ENCODE measurements around the gene PDCD2L. TPM values are rescaled to one million over a fixed set of nuclear protein-coding genes. Genes with fewer than 3 reads are reported as not detected.
A peak's percentile ranks its signal among the peaks of the same experiment; 100 is the strongest.
"Not testable (repeated sequence)": the region's sequence is repeated elsewhere in the genome, so short reads cannot be mapped to it uniquely, and the experiment has no call there.

Gene PDCD2L
- total and polyA plus RNA-seq, 12 donors = 7.6 to 26.1 (median 12.9) TPM

DNA sequence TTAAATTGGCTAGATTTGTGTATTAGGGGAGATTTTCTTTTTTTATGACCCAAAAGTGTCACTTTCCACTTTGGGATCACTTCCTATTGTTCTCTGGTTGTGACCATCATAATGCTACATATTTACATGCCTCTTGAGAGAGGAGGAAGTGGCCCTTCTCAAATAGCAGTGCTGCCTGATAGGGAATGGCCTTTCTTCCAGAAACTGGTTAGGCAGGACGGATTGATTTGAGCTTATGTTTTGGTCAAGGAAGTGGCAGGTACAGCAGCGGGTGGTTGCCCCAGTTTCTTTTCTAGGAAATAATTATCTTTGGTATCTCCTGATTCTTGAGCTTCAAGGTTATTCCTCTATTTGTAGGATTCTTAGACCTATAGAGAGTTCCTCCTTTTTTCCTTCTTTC is 55.4 kb downstream of the PDCD2L start:
- TF ChIP-seq POLR2A (IDR thresholded peaks at IDR 0.05) = no peak
- DNase-seq = no peak
- Histone ChIP-seq H3K27ac (no peak overlapping the region), H3K27me3 (no peaks in the 10 kb centered on the region), H3K36me3 (replicated peaks in 1 of 2) (peaks cover 0 to 74% of the 10 kb centered on the region in 2 donors), H3K4me3 (no peak overlapping the region), H3K9me3 (replicated peaks in 1 of 3) (no peaks in the 10 kb centered on the region), H3K4me1 (replicated peaks in 1 of 2) (peaks cover 6 to 10% of the 10 kb centered on the region in 2 donors)
- WGBS, 4 donors = 84 to 89% (median 85%) methylated on average over 2 of the region's 2 CpGs
- intact Hi-C loops (cut with DNase I) = no loop called here

DNA sequence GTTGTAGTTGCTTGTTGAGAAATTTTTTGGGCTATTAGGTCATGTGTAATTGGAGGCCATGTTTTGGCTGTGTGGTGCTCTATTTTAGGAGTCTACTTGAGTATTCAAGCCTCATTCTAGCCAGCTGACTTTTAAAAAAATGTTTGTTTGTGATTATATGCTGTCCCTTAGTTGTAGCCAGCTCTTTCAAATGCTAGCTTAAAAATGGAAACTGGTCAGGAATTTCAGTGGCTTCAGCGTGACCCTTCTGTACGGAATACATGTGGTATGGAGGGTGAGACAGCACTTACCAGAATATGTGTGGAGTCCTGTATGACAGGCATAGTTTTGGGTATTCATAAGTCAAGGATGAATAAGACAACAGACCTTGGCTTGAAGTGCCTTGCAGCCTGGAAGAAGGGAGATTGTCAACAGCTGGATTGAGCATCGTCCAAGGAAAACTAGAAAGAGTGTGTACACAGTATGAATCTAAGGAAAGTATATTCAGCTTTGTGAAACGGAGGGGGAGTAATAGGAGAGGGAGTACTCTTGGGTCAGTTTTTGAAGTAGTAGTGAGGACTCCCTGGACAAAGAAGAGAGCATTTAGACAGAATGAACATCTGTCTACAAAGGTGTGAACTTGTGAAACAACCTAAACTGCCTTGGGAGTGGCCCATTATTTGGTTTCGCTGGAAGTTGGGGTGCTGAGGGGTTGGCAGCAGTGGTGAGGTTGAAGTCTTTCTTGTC is 57.3 kb downstream of the PDCD2L start:
- TF ChIP-seq, protein P1, sequence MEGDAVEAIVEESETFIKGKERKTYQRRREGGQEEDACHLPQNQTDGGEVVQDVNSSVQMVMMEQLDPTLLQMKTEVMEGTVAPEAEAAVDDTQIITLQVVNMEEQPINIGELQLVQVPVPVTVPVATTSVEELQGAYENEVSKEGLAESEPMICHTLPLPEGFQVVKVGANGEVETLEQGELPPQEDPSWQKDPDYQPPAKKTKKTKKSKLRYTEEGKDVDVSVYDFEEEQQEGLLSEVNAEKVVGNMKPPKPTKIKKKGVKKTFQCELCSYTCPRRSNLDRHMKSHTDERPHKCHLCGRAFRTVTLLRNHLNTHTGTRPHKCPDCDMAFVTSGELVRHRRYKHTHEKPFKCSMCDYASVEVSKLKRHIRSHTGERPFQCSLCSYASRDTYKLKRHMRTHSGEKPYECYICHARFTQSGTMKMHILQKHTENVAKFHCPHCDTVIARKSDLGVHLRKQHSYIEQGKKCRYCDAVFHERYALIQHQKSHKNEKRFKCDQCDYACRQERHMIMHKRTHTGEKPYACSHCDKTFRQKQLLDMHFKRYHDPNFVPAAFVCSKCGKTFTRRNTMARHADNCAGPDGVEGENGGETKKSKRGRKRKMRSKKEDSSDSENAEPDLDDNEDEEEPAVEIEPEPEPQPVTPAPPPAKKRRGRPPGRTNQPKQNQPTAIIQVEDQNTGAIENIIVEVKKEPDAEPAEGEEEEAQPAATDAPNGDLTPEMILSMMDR (IDR thresholded peaks at IDR 0.05) = no peak
- TF ChIP-seq POLR2A (IDR thresholded peaks at IDR 0.05) = no peak
- H3K9me3 ChIP-seq (replicated peaks in 1 of 3) = no peaks in the 10 kb centered on the region
- no peak for DNase-seq
- peaks cover 0 to 90% of the 10 kb centered on the region in 2 donors for H3K36me3 ChIP-seq (replicated peaks in 1 of 2)
- intact Hi-C loops (cut with DNase I) = no loop called here
- WGBS, 4 donors = 75 to 78% (median 76%) methylated on average over 5 of the region's 5 CpGs
- H3K4me3 ChIP-seq = no peak overlapping the region
- peak overlapping the region in 2 of 5 donors; percentile 37 to 40 for H3K27ac ChIP-seq
- no peaks in the 10 kb centered on the region for H3K27me3 ChIP-seq
- H3K4me1 ChIP-seq (replicated peaks in 1 of 2) = peaks cover 6 to 10% of the 10 kb centered on the region in 2 donors

DNA sequence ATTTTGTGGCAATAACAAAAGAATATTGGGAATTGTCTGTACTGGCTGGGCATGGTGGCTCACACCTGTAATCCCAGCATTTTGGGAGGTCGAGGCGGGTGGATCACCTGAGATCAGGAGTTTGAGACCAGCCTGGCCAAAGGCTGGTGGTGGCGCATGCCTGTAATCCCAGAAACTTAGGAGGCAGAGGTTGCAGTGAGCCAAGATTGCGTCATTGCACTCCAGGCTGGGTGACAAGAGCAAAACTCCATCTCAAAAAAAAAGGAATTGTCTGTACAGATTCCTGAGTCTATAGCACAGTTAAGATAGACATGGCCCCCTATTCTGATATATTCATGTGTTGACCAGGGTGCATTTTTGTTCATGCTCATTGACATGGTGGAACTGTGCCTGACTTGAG is 60.6 kb downstream of the PDCD2L start:
- Histone ChIP-seq H3K36me3 (replicated peaks in 1 of 2) (peaks cover 0 to 90% of the 10 kb centered on the region in 2 donors), H3K4me1 (replicated peaks in 1 of 2) (peaks cover 6 to 10% of the 10 kb centered on the region in 2 donors)
- intact Hi-C loops (cut with DNase I); H3K4me3 ChIP-seq; H3K27ac ChIP-seq; DNase-seq; H3K27me3 ChIP-seq; H3K9me3 ChIP-seq (replicated peaks in 1 of 3): not testable (repeated sequence)
- 93 to 97% (median 95%) methylated on average over 4 of the region's 4 CpGs for WGBS, 4 donors

DNA sequence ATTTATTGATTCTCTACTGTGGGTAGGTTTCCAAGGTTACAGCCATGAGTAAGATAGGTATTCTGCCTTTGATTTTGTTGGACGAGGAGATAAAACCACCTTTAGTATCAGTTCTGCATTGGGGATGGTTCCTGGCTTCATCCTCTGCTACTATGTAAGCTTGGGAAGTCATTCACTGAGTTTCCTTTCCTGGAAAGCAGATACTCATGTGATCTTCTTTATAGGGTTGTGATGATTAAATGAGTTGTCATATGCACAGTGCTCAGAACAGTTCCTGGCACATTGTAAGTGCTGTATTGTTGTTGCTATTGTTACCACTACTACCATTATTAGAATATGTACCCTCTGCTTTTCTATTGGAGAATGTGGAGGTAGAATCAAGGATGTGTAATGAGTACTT is 64.2 kb downstream of the PDCD2L start:
- no peaks in the 10 kb centered on the region for H3K9me3 ChIP-seq (replicated peaks in 1 of 3)
- intact Hi-C loops (cut with DNase I) = no loop called here
- no peaks in the 10 kb centered on the region for H3K27me3 ChIP-seq
- H3K4me3 ChIP-seq = no peak overlapping the region
- DNase-seq = no peak
- no peak for TF ChIP-seq POLR2A (IDR thresholded peaks at IDR 0.05)
- TF ChIP-seq, protein P1 (IDR thresholded peaks at IDR 0.05) = no peak
- H3K4me1 ChIP-seq (replicated peaks in 1 of 2) = peaks cover 0 to 4% of the 10 kb centered on the region in 2 donors
- H3K27ac ChIP-seq = no peak overlapping the region
- WGBS, 4 donors = 61 to 82% (median 71%) methylated on average over 1 of the region's 1 CpG
- H3K36me3 ChIP-seq (replicated peaks in 1 of 2) = peaks cover 0 to 87% of the 10 kb centered on the region in 2 donors

DNA sequence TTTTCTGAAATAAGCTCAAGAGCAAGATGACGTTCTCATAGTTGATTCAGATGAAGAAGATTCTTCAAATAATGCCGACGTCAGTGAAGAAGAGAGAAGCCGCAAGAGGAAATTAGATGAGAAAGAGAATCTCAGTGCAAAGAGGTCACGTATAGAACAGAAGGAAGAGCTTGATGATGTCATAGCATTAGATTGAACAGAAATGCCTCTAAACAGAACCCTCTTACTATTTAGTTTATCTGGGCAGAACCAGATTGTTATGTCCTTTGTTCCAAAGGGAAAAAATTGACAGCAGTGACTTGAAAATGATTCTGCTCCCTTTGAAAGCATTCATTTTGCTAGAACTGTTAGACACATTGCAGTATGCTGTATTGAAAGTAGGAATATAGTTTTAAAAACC is 64.8 kb downstream of the PDCD2L start:
- intact Hi-C loops (cut with DNase I); H3K4me1 ChIP-seq (replicated peaks in 1 of 2); H3K27ac ChIP-seq; DNase-seq; H3K9me3 ChIP-seq (replicated peaks in 1 of 3); H3K27me3 ChIP-seq; H3K4me3 ChIP-seq: not testable (repeated sequence)
- WGBS, 4 donors = 86 to 93% (median 92%) methylated on average over 5 of the region's 5 CpGs
- peaks cover 0 to 81% of the 10 kb centered on the region in 2 donors for H3K36me3 ChIP-seq (replicated peaks in 1 of 2)
